Activated T-cell treated with anti-CD3 and anti-CD28 coated beads for 48 hours (primary cell): ENCODE results near the gene CRYGB.

Experiments
- DNase-seq: peaks from one replicate; pipeline ENCODE4 v3.0.0-alpha.2; 2020; ENCODE audit warnings: low read depth

Gene CRYGB

DNA sequence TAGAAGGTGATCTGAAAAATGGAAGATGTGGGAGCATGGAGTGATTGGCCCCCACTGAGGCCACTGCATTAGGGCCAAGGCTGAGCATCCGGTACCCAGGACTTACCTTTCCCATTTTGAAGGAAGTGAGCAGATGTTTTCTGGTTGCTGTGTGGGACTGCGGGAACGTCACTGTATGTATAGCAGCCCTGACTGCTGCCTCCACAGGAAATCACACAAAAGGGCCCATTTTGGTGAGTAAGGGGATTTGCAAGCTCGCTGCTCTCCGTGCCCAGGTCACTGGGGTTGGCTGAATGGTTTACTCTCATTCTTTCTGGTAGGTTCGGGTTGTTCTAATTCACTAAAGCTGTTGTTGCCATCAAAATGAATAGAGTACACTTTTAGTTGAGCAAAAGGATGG is at the start of gene CRYGB:
Gene CRYGB (minus strand): TSS at position 153 of the 400 bp plus-strand sequence. CDS start 38 bp downstream, at position 115.
- no peak for DNase-seq

- DNase-seq: no peak
Observed at GRCh38 chr2:208195531-208195930, 49.6 kb upstream of the CRYGB start.

- DNase-seq: no peak
Observed at GRCh38 chr2:208192611-208193236, 46.8 kb upstream of the CRYGB start.

DNA sequence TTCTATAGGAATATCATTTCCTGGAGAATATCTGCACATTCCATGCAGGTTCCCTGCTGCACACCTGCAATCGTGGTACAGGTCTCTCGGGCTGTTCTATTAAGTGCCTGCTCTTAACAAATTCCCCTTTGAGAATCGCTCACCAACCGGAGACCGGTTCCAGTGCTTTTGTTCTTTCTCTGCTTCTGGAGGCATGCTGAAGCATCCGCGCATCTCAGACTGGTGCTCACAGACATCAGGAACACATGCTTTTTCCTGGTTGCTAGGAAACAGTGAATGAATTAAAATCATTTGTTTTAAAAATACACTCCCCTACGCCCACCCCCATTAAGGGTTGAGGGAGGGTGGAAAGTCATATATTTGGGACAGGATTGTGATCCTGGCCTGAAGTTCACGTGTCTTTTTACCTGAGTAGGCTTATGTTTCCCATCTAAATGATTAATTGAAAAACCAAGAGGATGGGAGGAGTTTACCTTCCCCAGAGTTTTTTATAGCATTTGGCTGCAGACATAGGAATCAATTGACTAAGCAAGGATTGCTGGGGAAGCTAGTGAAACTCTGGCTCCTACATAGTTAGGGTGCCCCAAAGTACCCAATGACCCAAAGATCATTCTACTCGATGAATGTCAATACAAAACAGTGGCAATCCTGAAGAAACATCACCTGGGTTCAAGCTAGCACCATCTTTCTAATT is 44.0 kb upstream of the CRYGB start, which contains the start of gene C2orf80:
Gene C2orf80 (minus strand): TSS at position 221 of the 694 bp plus-strand sequence. CDS start 3,044 bp downstream, outside the sequence.
- no peak for DNase-seq

DNA sequence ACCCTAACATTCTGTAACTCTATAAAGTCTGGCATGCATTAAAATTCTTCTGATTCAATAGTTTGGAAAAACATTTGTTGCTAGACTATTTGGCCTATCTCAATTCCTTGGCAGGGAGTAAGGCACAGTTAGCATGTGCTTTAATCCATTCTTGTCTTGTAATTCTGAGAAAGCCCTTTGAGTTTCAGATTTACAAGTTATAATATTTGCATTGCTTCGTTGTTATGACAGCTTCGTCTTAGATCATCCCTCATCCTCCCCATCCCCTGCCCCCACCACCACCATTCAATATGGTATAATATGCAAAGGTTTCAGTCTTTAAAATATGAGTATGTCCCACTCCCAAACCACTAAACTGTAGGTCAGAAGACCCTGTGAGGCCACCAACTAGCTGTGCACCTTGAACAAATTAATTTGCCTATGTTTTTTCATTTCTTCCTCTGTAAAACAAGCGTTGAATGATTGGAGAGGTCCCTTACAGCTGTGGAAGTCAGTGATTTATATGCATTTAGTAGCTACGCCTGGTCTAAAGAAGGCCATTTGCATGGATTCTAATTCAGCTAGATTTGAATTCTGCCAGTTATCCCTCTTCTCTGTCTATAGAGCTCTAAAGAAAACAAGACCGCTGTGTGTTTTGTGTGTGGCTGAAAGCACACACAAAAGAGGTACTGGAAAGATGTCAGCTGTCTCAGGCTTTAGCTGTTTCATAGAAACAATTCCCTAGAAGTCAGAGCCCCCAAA is 43.3 kb upstream of the CRYGB start:
- DNase-seq: no peak

GRCh38 chr2:208186893-208187292 is 40.9 kb upstream of the CRYGB start:
- DNase-seq: no peak

GRCh38 chr2:208186465-208186864 is 40.5 kb upstream of the CRYGB start:
- DNase-seq: no peak

GRCh38 chr2:208183972-208184705 is 38.2 kb upstream of the CRYGB start:
- no peak for DNase-seq

- no peak for DNase-seq
Observed at GRCh38 chr2:208183526-208183925, 37.6 kb upstream of the CRYGB start.

GRCh38 chr2:208182835-208183234 is 36.9 kb upstream of the CRYGB start:
- no peak for DNase-seq

GRCh38 chr2:208179028-208179609 is 33.2 kb upstream of the CRYGB start:
- DNase-seq: no peak

- no peak for DNase-seq
Observed at GRCh38 chr2:208175840-208176153, 29.8 kb upstream of the CRYGB start.

DNA sequence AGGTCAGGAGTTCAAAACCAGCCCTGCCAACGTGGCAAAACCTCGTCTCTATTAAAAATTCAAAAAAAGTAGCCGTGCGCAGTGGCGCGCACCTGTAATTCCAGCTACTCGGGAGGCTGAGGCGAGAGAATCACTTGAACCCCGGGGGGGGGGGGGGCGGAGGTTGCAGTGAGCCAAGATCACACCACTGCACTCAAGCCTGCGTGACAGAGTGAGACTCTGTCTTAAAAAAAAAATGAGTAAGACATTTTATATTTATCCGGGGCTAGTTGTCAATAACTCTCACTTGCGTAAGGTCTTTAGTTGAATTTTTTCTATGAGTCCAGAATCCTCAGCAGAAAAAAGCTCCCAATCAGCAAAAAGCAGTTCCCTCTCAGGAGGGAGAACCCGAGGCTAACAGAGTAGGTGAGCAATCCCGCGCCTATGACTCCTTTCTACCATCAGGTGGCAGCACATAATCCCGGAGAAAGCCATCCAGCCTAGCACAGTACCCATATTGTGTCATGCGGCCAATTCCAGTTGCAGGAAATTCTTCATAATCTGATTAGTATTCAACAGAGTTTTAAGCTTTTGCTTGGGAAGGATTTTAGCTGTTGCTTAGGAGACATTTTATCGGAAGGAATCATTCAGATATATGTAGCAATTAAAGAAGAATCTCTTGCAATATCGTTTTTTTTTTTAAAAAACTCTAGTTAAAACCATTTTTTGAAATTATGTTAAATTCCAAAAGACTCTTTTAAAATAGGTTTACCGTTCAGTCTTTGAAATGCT is 29.3 kb upstream of the CRYGB start:
- peak; percentile 41 for DNase-seq

GRCh38 chr2:208174144-208174543 is 28.2 kb upstream of the CRYGB start:
- no peak for DNase-seq

- no peak for DNase-seq
Observed at GRCh38 chr2:208172125-208172524, 26.2 kb upstream of the CRYGB start.

DNA sequence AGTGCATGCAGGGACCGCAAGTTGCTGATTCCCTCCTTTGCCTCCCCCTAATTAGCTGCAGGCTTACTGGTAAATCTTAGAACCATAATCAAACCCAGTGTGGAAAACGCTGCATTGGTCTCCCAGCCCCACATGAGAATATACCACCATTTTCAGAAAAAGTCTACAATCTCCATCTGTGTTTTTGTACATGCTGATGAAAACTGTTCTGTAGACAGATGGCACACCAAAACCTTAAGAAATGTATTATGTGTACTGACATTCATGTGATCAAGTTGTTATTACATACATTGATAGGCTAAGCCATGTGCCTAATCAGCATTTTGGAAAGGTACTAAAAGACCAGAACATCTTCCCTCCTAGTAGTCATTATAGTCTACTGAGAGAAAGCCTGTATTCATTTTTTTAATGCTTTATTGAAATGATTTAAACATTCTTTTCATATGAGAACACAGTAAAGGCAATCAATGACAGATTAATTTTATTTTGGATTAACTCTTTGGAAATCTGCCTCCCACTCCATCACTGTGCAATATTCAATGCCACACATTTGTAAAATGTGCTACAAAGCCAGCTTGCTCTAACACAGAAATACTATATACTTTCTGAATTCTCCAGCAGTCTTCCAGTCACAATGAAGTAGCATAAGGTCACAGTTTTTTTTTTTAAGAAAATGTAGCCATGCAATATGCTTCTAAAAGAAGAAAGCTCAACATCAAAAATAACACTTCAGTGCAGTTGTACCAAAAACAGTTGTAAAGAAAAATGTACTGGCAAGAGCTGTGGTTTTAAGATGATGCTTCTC is 19.2 kb upstream of the CRYGB start:
- no peak for DNase-seq

GRCh38 chr2:208163489-208163888 is 17.5 kb upstream of the CRYGB start, which contains the start of gene CRYGA:
Gene CRYGA (minus strand): TSS chr2:208163589. CDS start chr2:208163556, 33 bp downstream.
- DNase-seq: no peak

- no peak for DNase-seq
Observed at GRCh38 chr2:208156439-208156838, 10.5 kb upstream of the CRYGB start.

DNA sequence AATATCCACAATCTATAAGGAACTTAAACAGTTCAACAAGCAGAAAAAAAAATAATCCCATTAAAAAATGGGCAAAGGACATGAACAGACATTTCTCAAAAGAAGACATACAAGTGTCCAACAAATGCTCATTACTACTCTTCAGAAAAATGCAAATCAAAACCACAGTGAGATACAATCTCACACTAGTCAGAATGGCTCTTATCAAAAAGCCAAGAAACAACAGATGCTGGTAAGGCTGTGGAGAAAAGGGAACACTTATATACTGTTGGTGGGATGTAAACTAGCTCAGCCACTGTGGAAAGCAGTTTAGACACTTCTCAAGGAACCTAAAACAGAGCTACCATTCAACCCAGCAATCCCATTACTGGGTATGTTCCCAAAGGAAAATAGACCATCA is 7.2 kb upstream of the CRYGB start:
- DNase-seq: no peak

DNA sequence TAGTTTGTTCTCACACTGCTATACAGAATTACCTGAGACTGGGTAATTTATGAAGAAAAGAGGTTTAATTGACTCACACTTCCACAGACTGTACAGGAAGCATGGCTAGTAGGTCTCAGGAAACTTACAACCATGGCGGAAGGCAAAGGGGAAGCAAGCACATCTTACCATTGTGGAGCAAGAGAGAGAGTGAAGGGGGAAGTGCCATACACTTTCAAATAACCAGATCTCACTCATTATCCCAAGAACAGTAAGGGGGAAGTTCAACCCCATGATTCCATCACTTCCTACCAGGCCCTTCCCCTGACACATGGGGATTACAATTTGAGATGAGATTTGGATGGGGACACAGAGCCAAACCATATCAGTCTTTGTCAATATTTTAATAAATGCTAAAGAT is 5.0 kb upstream of the CRYGB start:
- DNase-seq: no peak
